BE2C (cell line): ENCODE data around the gene RBM15B.

Experiments
- DNase-seq: peaks from one replicate; pipeline ENCODE4 v3.0.0-alpha.2; 2020
- H3K27me3 ChIP-seq: fragments of 250-450 bp; sonication (Bioruptor Pico); 2 replicates; pipeline ENCODE4 v1.5.1; 2020; ENCODE audit warnings: mild to moderate bottlenecking
- H3K36me3 ChIP-seq: fragments of 250-450 bp; sonication (Bioruptor Pico); 2 replicates; pipeline ENCODE4 v1.5.1; 2020; ENCODE audit warnings: mild to moderate bottlenecking
- H3K4me1 ChIP-seq: fragments of 250-450 bp; sonication (Bioruptor Pico); 2 replicates; pipeline ENCODE4 v1.5.1; 2020
- H3K4me3 ChIP-seq: 2 replicates; pipeline ENCODE4 v1.5.1; 2011; ENCODE audit warnings: low read depth, low read length
- H3K9me3 ChIP-seq: fragments of 250-450 bp; sonication (Bioruptor Pico); 2 replicates; pipeline ENCODE4 v1.5.1; 2020
- TF ChIP-seq, protein P1 (sequence below): IDR thresholded peaks from 2 replicates; pipeline ENCODE4 v1.5.1; 2012; ENCODE audit warnings: mild to moderate bottlenecking, low read depth, low read length

The RBM15B gene

GRCh38 chr3:51354172-51354571, 36.9 kb upstream of the RBM15B start:
- H3K27me3 ChIP-seq, result no peaks in the 10 kb centered on the region
- no peaks in the 10 kb centered on the region for H3K36me3 ChIP-seq
- no peak for DNase-seq
- H3K9me3 ChIP-seq, result no peaks in the 10 kb centered on the region
- no peak overlapping the region for H3K4me3 ChIP-seq
- H3K4me1 ChIP-seq, result no peaks in the 10 kb centered on the region
- TF ChIP-seq, protein P1, sequence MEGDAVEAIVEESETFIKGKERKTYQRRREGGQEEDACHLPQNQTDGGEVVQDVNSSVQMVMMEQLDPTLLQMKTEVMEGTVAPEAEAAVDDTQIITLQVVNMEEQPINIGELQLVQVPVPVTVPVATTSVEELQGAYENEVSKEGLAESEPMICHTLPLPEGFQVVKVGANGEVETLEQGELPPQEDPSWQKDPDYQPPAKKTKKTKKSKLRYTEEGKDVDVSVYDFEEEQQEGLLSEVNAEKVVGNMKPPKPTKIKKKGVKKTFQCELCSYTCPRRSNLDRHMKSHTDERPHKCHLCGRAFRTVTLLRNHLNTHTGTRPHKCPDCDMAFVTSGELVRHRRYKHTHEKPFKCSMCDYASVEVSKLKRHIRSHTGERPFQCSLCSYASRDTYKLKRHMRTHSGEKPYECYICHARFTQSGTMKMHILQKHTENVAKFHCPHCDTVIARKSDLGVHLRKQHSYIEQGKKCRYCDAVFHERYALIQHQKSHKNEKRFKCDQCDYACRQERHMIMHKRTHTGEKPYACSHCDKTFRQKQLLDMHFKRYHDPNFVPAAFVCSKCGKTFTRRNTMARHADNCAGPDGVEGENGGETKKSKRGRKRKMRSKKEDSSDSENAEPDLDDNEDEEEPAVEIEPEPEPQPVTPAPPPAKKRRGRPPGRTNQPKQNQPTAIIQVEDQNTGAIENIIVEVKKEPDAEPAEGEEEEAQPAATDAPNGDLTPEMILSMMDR, result no peak

GRCh38 chr3:51354731-51355615, 36.1 kb upstream of the RBM15B start:
- TF ChIP-seq, protein P1, result no peak
- H3K4me3 ChIP-seq, result no peak overlapping the region
- no peaks in the 10 kb centered on the region for H3K9me3 ChIP-seq
- no peaks in the 10 kb centered on the region for H3K4me1 ChIP-seq
- no peaks in the 10 kb centered on the region for H3K27me3 ChIP-seq
- H3K36me3 ChIP-seq, result no peaks in the 10 kb centered on the region
- no peak for DNase-seq

DNA sequence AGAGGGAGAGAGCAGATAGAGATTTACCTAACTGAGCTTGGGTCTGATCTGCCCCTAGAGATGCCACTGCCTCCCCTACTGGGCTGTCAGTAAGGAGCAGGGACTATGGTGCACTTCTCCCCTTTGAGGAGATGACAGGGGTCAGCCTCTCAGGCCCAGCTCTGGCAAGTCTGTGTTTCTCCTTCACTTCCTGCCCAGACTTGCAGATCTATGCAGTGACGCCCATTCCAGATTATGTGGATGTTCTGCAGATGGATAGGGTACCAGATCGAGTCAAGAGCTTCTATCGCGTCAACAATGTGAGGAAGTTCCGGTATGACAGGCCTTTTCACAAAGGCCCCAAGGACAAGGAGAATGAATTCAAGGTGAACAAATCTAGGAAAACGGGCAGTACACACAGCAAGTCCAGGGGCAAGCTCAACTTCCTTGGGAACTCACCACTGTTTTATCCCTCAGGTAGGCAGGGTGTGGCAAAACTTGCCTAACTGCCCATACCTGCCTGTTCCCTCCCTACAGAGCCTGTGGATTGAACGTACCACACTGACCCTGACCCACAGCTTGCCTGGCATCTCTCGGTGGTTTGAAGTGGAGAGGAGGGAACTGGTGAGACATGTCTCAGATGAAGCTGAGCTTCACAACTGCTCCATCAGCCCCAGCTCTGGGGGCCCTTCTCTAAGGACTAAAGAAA, 35.0 kb upstream of the RBM15B start:
- TF ChIP-seq, protein P1, result no peak

DNA sequence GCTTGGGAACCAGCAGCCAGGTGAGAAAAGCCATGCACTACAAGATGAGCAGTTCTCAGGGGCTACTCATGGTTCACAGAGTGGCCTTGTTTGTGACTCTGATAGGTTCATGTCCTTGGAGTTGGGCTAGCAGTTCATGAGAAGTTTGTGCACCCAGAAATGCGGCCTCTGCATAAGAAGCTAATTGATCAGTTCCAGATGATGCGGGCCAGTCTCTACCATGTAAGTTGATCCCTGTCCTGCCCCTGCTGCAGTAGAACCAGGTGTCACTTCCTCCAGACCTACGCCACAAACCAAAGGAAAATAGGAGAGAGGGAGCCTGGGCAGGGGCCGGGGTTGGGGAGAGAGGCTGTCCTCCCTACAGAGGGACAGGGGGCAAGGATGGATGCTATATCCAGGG, 33.2 kb upstream of the RBM15B start:
- H3K4me1 ChIP-seq, result no peaks in the 10 kb centered on the region

More for the DNA sequence above, 35.0 kb upstream of the RBM15B start:
- Histone ChIP-seq H3K4me3 (no peak overlapping the region), H3K9me3 (no peaks in the 10 kb centered on the region), H3K36me3 (no peaks in the 10 kb centered on the region), H3K27me3 (no peaks in the 10 kb centered on the region), H3K4me1 (no peaks in the 10 kb centered on the region)
- no peak for DNase-seq

DNA sequence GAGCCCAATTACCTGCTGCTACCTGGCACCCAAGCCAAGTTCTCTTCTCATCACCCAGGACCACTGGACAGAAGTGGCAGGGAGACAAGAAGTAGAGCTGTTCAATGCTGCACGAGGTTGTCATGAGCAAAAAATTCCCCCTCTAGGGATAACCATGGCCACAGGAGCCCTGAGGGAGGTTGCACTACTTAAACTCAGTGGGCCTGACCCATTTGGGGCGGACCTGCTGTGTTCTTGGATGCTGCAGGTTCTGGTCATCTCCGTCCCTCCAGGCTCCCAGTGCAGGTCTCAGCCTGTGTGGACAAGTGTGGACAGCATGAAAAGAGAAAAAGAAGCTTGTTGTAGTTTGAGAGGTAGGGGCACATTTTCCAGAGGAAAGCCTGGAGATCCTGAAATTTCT, 32.1 kb upstream of the RBM15B start:
- Histone ChIP-seq H3K4me1 (no peaks in the 10 kb centered on the region), H3K9me3 (no peaks in the 10 kb centered on the region), H3K4me3 (no peak overlapping the region), H3K36me3 (no peaks in the 10 kb centered on the region), H3K27me3 (no peaks in the 10 kb centered on the region)
- TF ChIP-seq, protein P1, result no peak
- DNase-seq, result no peak

More for the DNA sequence above, 33.2 kb upstream of the RBM15B start:
- Histone ChIP-seq H3K9me3 (no peaks in the 10 kb centered on the region), H3K27me3 (no peaks in the 10 kb centered on the region), H3K36me3 (no peaks in the 10 kb centered on the region), H3K4me3 (no peak overlapping the region)
- no peak for DNase-seq
- TF ChIP-seq, protein P1, result no peak

GRCh38 chr3:51360806-51361205, 30.3 kb upstream of the RBM15B start:
- Histone ChIP-seq H3K4me3 (no peak overlapping the region), H3K9me3 (no peaks in the 10 kb centered on the region), H3K36me3 (no peaks in the 10 kb centered on the region), H3K4me1 (no peaks in the 10 kb centered on the region), H3K27me3 (no peaks in the 10 kb centered on the region)
- TF ChIP-seq, protein P1, result no peak
- DNase-seq, result no peak
